Measurements from ENCODE around the gene NETO2.
"Not testable (repeated sequence)": the region's sequence is repeated elsewhere in the genome, so short reads cannot be mapped to it uniquely, and the experiment has no call there.

Gene NETO2

DNA sequence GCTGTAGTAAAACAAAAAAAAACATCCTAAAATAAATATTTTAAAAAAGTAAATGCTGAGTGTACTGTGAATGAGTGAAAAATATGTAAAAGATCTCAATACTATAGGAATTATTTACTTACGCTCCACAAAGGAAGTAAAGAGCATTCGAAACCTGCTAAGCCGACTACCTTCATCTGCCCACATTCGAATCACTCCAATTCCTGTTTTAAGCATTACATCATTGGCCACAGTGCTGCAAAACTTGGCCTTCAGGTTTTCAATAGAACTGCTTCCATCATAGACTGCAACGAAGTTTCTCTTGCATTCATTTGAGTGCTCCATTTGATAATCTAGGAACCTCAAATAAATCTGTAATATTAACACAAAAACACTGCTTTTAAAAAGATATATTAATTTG, 34.4 kb downstream of the NETO2 start:
- Histone ChIP-seq H4K20me1 (ENCODE audit: low read depth, low read length) (no peaks in the 10 kb centered on the region), H3K36me3 (ENCODE audit: low read length) (peaks cover 58% of the 10 kb centered on the region), H3K9me3 (ENCODE audit: insufficient read depth, low read length) (no peaks in the 10 kb centered on the region), H2AFZ (ENCODE audit: low read depth, low read length, severe bottlenecking) (no peak overlapping the region), H3F3A (ENCODE audit: insufficient read depth) (no peaks in the 10 kb centered on the region), H3K79me2 (ENCODE audit: insufficient read depth, low read length) (0 out of 2 replicates have a peak, but pooled peaks cover 9% of the 10 kb centered on the region), H3K9ac (ENCODE audit: low read length) (no peak overlapping the region), H3K27me3 (ENCODE audit: low read length) (no peaks in the 10 kb centered on the region), H3K27ac (ENCODE audit: low read depth, low read length) (no peak overlapping the region), H3K4me3 (ENCODE audit: insufficient read depth, low read length, poor library complexity, severe bottlenecking) (no peak overlapping the region), H3K9me2 (replicated peaks; ENCODE audit: insufficient read depth, low read length) (no peaks in the 10 kb centered on the region), H3K4me2 (ENCODE audit: low read depth, low read length, poor library complexity, severe bottlenecking) (no peak overlapping the region)
- TF ChIP-seq, protein P1, sequence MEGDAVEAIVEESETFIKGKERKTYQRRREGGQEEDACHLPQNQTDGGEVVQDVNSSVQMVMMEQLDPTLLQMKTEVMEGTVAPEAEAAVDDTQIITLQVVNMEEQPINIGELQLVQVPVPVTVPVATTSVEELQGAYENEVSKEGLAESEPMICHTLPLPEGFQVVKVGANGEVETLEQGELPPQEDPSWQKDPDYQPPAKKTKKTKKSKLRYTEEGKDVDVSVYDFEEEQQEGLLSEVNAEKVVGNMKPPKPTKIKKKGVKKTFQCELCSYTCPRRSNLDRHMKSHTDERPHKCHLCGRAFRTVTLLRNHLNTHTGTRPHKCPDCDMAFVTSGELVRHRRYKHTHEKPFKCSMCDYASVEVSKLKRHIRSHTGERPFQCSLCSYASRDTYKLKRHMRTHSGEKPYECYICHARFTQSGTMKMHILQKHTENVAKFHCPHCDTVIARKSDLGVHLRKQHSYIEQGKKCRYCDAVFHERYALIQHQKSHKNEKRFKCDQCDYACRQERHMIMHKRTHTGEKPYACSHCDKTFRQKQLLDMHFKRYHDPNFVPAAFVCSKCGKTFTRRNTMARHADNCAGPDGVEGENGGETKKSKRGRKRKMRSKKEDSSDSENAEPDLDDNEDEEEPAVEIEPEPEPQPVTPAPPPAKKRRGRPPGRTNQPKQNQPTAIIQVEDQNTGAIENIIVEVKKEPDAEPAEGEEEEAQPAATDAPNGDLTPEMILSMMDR (IDR thresholded peaks at IDR 0.05; ENCODE audit: insufficient read depth, low read length, poor library complexity, severe bottlenecking), result no peak
- no peak for TF ChIP-seq EZH2phosphoT487 (conservative IDR thresholded peaks at IDR 0.05; ENCODE audit: low read length)

DNA sequence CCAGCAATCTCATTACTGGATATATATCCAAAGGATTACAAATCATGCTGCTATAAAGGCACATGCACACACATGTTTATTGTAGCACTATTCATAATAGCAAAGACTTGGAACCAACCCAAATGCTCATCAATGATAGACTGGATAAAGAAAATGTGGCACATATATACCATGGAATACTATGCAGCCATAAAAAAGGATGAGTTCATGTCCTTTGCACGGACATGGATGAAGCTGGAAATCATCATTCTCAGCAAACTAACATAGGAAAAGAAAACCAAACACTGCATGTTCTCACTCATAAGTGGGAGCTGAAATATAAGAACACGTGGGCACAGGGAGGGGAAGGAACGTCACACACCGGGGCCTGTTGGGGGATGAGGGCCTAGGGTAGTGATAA, 40.8 kb downstream of the NETO2 start:
- not testable (repeated sequence) for H3K9me3 ChIP-seq (ENCODE audit: insufficient read depth, low read length); H3K27me3 ChIP-seq (ENCODE audit: low read length); H2AFZ ChIP-seq (ENCODE audit: low read depth, low read length, severe bottlenecking); H3K9ac ChIP-seq (ENCODE audit: low read length); H3K9me2 ChIP-seq (replicated peaks; ENCODE audit: insufficient read depth, low read length); H3K4me3 ChIP-seq (ENCODE audit: insufficient read depth, low read length, poor library complexity, severe bottlenecking); H4K20me1 ChIP-seq (ENCODE audit: low read depth, low read length); H3K4me2 ChIP-seq (ENCODE audit: low read depth, low read length, poor library complexity, severe bottlenecking); H3K27ac ChIP-seq (ENCODE audit: low read depth, low read length); H3F3A ChIP-seq (ENCODE audit: insufficient read depth)
- peaks cover 45% of the 10 kb centered on the region for H3K36me3 ChIP-seq (ENCODE audit: low read length)
- H3K79me2 ChIP-seq (ENCODE audit: insufficient read depth, low read length), result peaks cover 21% of the 10 kb centered on the region

DNA sequence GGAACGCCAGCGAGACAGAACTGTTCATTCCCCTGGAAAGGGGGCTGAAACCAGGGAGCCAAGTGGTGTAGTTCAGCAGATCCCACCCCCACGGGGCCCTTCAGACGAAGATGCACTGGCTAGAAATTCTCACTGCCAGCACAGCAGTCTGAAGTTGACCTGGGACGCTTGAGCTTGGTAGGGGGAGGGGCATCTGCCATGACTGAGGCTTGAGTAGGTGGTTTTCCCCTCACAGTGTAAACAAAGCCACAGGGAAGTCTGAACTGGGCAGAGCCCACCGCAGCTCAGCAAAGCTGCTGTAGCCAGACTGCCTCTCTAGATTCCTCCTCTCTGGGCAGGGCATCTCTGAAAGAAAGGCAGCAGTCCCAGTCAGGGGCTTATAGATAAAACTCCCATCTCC, 46.6 kb downstream of the NETO2 start:
- H3K27ac ChIP-seq (ENCODE audit: low read depth, low read length); H3F3A ChIP-seq (ENCODE audit: insufficient read depth); H3K27me3 ChIP-seq (ENCODE audit: low read length); H4K20me1 ChIP-seq (ENCODE audit: low read depth, low read length); H3K9me2 ChIP-seq (replicated peaks; ENCODE audit: insufficient read depth, low read length); H3K4me2 ChIP-seq (ENCODE audit: low read depth, low read length, poor library complexity, severe bottlenecking); H3K4me3 ChIP-seq (ENCODE audit: insufficient read depth, low read length, poor library complexity, severe bottlenecking); H3K79me2 ChIP-seq (ENCODE audit: insufficient read depth, low read length); H3K9me3 ChIP-seq (ENCODE audit: insufficient read depth, low read length); H3K9ac ChIP-seq (ENCODE audit: low read length); H2AFZ ChIP-seq (ENCODE audit: low read depth, low read length, severe bottlenecking): not testable (repeated sequence)
- peaks cover 11% of the 10 kb centered on the region; the same call in 1 of the 2 replicates for H3K36me3 ChIP-seq (ENCODE audit: low read length)

DNA sequence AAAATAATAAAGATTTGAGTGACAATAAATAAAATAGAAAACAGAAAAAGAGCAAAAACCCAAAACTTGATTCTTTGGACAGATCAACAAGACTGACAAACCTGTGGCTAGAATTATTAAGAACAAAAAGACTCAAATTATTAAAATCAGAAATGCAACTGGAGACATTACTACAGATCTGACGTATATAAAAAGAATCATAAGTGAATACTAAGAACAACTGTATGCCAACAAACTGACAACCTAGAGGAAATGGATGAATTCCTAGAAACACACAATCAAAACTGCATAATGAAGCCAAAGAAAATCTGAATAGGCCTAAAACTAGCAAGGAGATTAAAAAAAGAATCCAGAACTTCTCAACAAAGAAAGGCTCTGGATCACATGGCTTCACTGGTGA, 47.4 kb downstream of the NETO2 start:
- Histone ChIP-seq H3K27me3 (ENCODE audit: low read length) (no peaks in the 10 kb centered on the region), H3K4me3 (ENCODE audit: insufficient read depth, low read length, poor library complexity, severe bottlenecking) (no peak overlapping the region), H3K27ac (ENCODE audit: low read depth, low read length) (no peak overlapping the region), H3F3A (ENCODE audit: insufficient read depth) (no peaks in the 10 kb centered on the region), H4K20me1 (ENCODE audit: low read depth, low read length) (no peaks in the 10 kb centered on the region), H3K79me2 (ENCODE audit: insufficient read depth, low read length) (peaks cover 8% of the 10 kb centered on the region; the same call in 1 of the 2 replicates), H3K9ac (ENCODE audit: low read length) (no peak overlapping the region), H3K4me2 (ENCODE audit: low read depth, low read length, poor library complexity, severe bottlenecking) (no peak overlapping the region), H3K9me3 (ENCODE audit: insufficient read depth, low read length) (no peaks in the 10 kb centered on the region), H3K36me3 (ENCODE audit: low read length) (peaks cover 11% of the 10 kb centered on the region; the same call in 1 of the 2 replicates), H3K9me2 (replicated peaks; ENCODE audit: insufficient read depth, low read length) (no peaks in the 10 kb centered on the region), H2AFZ (ENCODE audit: low read depth, low read length, severe bottlenecking) (no peak overlapping the region)
- TF ChIP-seq, protein P1 (IDR thresholded peaks at IDR 0.05; ENCODE audit: insufficient read depth, low read length, poor library complexity, severe bottlenecking), result no peak
- TF ChIP-seq EZH2phosphoT487 (conservative IDR thresholded peaks at IDR 0.05; ENCODE audit: low read length), result no peak
